GM21529 (cell line): ENCODE measurements around the gene MRGPRF.
"Not testable (repeated sequence)": the region's sequence is repeated elsewhere in the genome, so short reads cannot be mapped to it uniquely, and the experiment has no call there.

Experiments
- ATAC-seq: cut with Tn5 transposase; IDR thresholded peaks from one replicate; pipeline ENCODE4 v1.9.1; 2021; ENCODE audit not compliant: unreplicated experiment

The MRGPRF gene

DNA sequence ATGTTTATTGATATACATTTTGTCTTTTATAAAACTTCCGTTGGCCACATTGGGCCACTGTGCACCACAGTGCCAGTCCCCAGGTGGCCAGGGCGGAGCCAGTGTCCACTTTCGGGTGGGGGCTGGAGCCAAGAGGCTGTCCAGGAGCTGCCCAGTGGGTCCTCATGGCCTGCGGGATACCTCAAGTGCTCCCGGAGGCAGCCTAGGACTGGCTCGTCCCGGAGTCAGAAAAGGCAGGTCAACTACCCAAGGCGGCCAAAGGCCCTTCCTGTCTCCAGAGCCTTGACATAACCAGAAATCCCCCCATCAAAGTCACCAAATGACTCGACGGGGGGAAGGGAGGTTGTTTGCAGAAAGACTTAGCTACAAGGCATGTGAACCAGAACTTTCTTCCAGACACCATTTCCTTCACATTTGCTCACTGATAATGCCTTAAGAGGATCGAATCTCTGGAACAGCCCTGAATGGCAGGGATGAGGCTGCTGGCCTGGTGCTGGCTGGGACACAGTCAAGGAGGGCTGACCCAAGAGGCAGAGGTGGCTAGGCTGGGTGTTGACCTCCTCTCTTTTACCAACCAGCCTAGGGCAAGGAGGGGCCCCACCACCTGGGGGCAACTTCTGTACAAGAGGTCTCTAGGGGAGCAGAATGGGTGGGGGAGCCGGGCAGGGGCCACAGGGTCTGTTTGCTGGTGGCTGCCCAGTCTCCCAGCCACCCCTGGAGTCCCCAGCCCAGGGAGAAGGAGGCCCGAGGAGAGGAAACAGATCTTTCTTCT, 8.4 kb downstream of the MRGPRF start:
- no peak for ATAC-seq

DNA sequence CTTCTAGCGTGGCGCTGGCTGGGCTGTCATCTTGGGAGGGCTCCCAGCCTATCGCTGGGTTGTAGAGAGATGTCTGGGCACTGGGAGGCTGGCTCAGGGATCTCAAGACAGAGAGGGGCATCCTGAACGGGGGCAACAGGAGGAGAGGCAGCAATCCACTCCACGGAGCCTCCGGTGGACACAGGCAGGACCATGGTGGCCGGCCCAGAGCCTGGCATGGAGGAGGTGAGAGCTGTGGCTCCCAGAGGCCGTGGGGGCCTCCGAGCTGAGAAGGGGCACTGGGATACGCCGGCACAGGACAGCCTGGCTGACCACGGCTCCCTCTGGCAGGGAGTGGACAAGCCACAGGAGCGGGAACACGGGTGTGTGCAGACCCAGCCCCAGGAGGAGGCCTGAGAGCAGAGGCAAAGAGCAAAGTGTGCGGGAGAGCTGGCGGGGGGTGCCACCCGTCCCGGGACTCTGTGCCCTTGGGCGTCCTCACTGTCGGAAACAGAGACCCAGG, 9.1 kb downstream of the MRGPRF start:
- no peak for ATAC-seq

DNA sequence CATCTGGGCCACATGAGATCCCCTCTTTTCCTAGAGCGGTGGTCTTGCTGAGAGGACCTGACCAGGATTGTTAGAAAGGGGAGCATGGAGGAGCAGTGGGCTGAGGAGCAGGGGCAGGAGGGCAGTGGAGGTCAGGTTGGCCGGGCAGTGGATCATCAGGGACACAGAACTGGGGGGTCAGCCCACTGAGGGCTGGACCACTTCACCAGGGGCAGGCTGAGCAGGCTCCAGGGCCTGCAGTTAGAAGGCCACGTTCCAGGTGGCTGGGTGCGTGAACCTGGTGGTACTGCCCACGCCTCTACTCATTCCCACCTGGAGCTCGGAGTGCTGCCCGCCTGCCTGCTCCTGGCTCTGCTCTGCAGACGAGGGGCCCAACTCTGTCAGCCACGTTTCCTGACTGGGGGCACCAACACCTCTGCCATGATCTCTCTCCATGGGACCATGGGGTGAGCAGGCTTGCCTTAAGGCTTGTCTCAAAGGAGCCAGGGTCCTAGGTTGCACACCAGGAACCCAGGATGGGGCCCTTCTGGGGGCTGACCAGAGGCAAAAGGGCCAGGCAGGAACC, 9.7 kb downstream of the MRGPRF start:
- ATAC-seq = no peak

DNA sequence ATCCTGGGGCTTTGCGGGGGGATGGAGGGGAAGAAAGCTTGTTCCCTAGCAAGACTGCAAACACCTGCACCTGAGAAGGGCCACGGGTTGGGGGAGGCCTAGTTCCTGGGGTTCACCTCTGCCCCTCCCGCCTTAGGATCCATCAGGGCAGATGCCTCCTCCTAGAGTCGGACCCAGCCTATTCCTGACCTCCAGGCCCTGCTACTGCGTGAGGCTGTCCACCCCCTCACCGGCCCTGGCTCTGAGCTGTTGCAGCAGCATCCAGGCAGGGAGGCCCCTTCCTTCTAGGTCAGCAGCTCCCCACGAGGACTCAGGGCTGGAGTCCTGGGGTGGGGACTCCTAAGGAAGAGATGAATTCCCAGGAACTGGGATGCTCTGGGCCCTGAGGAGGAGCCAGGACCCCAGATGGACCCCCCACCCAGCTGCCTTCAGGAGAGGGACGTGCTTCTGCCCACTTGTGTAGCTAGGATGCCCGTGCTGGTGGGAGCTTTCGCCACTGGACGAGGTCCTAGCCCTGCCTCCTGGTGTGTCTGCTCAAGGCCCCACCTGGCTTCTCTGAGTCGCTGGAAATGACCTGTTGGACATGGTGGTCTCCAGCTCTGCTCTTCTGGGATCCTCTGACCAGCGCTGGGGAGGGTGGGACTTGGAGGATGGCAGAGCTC, 10.3 kb downstream of the MRGPRF start:
- no peak for ATAC-seq

DNA sequence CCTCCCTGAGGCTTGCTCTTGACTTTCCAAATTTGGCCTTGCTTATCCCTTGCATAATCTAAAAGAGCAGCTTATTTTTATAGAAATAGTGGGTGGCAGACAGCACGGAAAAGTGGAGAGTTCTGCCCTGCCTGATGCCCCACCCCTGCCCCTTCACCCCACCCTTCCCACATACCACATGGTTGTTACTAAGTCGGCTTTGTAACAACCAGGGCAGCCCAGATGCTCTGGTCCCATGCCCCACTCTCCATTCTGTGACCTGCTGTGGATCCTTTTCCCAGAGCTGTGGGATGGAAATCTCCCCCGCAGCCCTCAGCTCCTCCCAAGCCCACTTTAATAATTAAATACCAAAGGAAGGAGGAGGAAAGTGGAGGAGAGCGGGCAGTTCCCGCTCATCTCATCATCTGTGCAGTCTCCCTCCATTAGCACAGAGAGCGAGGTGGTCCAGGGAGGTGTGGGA, 10.9 kb downstream of the MRGPRF start:
- no peak for ATAC-seq

DNA sequence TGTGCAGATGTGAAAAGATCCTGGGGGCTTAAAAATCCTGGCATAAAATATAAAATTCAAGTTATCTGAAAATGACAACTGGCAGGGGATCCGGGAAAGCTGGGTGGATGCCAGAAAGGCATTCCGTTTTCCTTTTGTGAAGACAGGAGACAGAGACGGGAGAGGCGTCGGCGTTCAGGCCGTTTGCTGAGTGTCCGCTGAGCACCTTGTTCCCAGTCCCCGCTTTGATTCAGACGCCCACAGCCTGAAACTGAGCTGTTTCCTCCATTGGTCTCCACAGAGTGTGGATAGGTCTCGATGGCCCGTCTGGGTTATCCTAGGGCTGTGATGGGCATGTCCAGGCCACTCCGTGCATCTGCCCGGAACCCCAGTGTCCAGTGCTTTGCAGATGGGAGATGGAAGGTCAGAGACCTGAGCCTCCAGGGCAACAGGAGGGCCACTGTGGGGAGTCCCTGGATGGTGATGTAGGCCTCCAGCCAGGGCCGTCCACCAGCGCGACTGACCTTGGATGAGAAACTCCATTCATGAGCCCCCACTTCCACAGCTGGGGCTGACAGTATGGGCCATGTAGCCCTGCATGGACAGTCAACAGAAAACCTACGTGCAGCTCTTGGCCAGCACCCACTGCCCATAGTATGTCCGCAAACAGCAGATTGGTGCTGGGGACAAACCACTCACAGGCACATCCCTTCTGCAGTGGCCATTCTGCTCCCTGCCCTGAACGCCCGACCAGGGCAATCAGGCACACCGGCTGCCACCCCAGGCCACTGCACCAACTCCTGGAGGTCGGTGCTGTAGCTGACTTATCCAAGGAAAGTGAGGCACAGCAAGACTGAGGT, 11.6 kb downstream of the MRGPRF start:
- no peak for ATAC-seq

DNA sequence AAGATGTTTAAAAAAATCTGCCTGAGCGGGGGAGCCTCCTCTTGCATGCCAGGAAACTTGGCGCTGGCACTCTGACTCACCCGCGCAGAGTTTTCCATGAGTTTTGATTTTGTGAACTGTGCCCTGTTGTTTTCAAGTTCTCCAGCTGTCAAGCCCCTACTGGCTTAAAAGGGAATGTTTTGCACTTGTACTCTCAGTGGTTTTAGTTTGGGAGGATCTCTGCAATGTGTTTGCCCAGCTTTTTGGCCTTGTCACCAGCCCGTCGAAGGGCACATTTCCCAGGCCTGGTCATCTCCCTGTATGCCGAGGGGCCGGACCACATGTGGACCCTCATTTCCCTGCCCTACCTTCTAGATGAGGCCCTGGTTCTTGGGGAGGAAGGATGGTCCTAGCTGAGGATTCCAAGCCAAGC, 12.2 kb downstream of the MRGPRF start:
- ATAC-seq = no peak

DNA sequence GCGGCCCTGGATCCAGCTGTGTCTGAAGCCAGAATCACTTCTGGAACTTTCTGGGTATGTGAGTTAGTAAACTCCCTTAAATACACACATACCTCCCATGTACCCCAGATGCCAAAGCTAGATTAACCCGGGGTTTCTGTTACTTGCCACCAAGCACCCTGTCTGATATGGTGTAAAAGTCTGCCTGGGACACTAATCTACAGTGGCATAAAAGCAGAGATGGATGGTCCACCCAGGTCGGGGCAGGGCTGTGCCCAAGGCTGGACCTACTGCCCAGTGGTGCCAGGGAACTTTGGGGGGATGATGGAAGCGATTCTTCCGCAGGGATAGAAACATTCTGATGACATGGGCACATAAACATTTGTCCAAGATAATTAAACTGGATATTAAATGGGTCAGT, 12.7 kb downstream of the MRGPRF start:
- no peak for ATAC-seq

DNA sequence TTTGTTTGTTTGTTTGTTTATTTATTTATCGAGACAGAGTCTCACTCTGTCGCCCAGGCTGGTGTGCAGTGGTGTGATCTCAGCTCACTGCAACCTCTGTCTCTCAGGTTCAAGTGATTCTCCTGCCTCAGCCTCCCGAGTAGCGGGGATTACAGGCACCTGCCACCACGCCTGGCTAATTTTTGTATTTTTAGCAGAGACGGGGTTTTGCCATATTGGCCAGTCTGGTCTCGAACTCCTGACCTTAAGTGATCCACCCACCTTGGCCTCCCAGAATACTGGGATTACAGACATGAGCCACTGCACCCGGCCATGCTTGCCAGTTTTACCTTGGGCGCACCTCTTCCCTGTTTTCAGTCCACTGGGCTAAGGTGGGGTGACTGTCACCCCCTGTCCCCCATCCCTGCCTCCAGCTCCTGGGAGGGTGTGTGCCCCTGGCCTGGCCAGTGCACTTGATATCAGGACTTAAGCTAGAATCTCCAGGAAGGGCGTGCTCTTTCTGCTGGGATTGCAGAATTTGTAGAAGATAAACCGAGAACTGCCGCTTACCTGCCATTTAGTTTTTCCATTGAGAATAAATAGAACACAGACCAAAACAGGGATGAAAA, 13.2 kb downstream of the MRGPRF start:
- not testable (repeated sequence) for ATAC-seq

DNA sequence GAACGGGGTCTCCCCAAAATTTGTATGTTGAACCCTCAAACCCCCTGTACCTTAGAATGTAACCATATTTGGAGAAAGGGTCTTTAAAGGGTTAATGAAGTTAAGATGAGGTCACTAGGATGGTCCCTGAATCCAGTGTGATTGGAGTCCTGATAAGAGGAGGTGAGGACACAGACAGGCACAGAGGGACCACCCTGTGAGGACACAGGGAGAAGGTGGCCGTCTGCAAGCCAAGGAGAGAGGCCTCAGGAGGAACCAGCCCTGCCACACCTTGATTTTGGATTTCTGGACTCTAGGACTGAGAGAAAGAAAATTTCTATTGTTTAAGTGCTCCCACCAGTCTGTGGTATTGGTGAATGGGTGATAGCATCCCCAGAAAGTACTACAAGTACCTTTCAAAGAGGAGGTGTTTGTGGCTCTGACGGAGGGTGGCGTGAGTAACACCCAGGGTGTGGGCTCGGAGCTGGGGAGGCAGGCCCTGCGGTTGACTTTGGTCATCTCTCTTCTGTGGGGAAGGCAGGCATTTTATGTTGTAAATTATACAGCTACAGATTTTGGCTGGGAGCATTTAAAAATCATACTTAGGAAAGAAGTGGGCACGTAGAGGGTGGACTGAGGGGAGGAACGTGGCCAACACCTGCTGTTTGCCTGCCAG, 13.8 kb downstream of the MRGPRF start:
- no peak for ATAC-seq

DNA sequence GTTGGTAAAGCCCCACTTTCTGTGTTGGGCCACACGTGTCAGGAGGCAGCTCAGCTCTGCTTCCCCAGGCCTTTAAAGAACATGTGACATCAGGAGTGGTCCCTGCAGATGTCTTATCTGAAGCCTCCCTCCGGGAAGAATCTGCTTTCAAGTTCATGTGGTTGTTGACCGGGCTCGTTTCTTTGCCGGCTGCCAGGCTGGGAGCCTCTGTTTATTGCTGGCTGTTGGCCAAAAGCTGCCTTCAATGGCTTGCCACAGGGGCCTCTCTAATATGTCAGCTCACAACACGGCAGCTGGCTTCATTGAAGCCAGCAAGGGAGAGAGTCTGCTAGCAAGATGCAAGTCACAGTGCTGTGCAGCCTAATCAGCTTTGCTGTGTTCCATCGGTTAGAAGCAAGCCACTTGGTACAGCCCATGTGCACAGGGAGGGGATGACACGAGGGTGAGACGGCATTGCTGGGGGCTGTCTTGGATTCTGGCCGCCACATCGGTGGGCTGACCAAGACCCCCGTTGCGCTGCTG, 14.6 kb downstream of the MRGPRF start:
- ATAC-seq = no peak

DNA sequence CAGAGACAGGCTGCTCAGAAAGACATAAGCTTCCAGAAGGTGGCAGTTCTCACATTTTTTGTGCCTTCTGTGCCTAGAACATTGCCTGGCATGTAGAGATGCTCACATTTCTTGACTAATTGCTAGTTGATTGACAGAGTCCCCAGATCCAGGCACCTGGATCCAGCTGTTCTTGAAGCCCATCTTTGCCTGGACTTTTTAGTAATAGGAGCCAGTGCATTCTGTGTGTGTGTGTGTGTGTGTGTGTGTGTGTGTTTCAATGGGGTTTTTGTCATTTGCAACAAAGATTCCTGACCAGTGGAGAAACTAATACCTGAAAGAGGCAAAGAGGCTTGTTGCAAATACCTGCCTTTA, 15.1 kb downstream of the MRGPRF start:
- ATAC-seq = no peak

DNA sequence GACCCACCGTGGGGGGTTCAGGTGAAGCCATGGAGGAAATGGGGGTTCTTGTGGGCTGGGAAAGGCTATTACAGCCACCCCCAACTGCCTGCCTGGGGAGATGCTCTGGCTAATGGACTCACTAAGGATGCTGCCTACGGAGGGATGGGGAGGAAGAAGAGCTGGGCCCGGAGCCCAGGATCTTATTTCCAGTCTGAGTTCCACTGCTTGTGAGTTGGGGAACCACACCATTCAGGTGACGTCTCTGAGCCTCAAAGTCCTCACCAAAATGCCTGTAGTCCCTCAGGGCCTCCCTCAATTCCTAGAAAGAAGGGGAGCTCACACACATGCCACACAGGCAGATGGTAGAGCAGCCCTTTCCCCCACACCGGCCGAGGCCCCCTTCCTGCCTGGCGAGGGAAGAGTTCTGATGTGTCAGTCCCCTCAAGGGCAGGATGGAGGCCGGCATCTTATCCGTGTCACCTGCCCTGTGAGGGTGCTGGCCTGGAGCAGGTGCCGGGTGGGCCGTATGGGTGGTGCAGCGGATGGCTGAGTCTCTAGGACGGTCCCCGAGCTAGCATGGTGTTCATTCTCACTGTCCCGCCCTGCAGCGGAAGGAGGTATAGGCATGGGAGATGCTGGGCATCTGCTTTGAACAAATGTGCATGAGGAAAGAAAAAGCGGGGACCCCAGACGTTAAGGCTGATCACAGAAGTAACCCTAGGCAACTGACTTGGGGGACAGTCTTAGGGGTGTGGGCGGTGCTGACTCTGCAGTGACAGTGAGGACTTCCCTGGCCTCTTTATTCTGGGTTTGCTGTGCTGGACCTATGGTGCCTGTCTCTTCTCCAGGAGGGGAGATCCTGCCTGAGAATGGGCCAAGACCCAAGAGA, 15.7 kb downstream of the MRGPRF start:
- ATAC-seq = no peak

DNA sequence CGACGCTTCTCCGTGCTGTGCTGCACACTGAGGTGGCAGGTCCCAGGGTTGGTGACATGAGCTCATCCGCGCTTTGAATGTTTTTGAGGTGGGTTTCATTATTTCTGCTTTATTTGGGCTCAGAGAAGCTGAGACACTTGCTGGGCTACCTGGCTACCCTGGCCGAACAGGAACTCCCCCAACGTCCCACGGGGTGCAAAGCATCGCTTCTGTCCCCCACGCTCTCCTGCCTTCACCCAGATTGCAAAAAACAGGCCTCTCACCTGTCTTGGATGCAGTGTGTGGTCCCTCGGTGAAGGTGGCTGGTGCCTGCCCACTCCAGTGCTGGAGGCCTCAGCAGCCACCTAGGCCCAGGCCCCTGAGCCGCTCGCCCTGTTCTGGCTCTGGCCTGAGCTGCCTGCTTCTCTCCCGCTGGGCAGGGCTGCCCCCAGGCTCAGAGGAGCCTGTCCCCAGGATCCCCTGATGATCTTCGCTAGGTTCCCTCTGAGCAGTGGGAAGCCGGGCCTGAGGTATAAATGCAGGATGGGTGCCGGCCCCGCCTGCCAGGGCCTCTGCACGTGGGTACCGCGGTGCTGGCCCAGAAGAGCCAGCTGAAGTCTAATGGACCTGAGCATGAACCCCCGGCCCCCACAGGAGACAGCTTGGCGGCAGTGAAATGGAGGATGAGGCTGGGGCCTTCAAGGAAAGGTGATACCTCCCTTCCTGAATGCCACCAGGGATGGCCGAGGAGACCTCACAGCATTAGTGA, 16.5 kb downstream of the MRGPRF start:
- no peak for ATAC-seq

DNA sequence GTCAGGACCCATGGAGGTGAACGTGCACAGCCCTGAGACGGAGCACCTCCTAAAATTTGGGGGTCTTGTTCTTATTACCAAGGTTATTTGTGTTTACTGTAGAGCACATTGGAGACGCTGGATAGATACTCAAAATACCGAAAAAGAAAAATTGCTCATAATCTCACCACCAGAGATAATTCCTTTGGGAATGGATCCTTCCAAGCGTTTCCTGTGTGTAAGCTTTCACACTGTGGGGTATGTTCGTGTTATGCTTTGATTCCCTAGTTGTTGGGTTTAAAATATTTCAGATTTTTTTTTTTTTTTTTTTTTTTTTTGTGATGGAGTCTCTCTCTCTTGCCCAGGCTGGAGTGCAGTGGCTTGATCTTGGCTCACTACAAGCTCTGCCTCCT, 18.2 kb downstream of the MRGPRF start:
- no peak for ATAC-seq

DNA sequence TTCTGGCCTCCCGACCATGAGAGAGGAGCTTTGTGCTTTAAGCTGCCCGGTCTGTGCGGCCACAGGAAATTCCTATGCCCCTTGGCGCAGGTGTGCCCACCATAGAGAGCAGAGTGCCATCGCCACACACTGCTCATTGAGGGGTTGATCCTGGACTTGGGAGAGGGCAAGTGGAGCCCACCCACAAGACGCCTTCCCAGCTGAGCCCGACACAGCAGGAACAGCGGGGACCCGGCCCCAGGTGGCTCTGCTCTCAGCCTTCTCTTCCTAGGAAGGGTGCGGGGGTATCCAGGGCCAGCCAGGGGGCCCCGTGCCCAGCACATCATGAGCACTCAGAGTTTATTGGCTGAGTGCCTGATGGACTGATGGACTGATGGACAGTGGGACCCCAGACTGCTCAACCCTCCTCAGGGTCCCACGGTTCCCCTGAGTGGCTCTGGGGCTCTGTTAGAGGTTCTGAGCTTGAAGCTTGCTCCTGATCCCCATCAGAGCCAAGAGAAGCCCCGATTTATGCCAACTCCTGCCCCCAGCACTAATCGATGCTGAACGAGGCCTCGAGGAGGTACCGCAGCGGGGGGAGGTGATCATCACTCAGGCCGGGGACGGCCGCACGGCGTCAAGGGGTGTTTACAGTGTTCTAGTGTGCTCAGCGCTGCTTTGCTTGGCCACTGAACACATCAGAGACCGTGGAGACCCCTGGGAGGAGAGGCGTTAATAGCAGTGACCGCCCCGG, 18.7 kb downstream of the MRGPRF start:
- ATAC-seq = no peak

DNA sequence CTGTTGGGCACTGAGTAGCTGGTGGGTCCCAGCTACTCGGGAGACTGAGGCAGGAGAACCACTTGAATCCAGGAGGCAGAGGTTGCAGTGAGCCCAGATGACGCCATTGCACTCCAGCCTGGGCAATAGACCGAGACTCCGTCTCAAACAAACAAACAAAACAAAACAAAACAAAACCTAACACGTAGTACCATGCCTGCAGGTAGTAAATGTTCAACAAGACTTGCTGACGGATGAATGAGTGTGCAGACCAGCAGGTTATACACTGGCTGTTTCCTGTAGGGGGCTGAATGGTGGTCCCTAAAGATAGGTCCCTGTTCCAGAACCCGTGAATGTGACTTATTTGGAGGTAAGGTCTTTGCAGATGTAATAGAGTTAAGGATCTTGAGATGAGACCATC, 19.5 kb downstream of the MRGPRF start:
- ATAC-seq = no peak

DNA sequence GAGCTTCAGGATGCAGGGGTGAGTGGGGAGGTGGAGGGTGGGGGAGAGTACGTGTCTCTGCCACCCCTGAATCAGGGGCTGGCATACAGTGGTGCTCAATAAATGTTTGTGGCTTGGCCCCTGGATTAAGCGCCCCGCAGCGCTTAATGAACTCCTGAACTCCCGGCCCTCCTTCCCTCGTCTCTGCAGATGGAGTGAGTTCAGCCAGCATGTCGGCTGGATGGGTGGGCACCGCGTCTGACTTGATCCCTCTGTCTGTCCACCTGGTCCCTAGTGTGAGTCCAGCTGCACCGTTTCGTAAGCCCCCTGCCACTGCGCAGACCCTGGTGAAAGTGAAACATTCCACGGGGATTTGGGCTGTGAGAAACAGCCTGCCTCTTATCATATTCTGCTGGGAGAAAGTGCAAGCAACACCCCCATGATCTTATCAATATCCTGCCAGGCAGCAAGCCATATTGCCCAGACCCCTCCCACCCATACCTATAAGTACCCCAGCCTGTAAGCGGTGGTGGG, 20.2 kb downstream of the MRGPRF start:
- no peak for ATAC-seq
